Heart right ventricle (tissue), 16 donors: ENCODE results near the gene PLEKHG3. TPM values are rescaled to one million over a fixed set of nuclear protein-coding genes. Genes with fewer than 3 reads are reported as not detected.

Experiments used
- ATAC-seq, 8 donors: fragments of 200-7000 bp; cut with Tn5 transposase; one replicate each; pipeline ENCODE4 v1.9.1; 2020; ENCODE audit warnings: mild to moderate bottlenecking in 8 of 8, moderate library complexity in 8 of 8, moderate number of reproducible peaks in 1 of 8
- DNase-seq, 2 donors: peaks; one replicate each; pipeline ENCODE4 v3.0.0-alpha.2; 2020
- H3K27ac ChIP-seq, 10 donors: fragments of 200-600 bp; sonication (generic) in 2 of 10; one replicate each; pipeline versions ENCODE4 v1.5.0 to v1.8.0; 2020 to 2022; ENCODE audit warnings: mild to moderate bottlenecking in 3 of 10
- H3K27me3 ChIP-seq, 7 donors: fragments of 200-600 bp; one replicate each; pipeline ENCODE4 v1.8.0; 2021 to 2022; ENCODE audit warnings: mild to moderate bottlenecking in 2 of 7
- H3K36me3 ChIP-seq, 9 donors: fragments of 200-600 bp; sonication (generic) in 1 of 9; one replicate each; pipeline versions ENCODE4 v1.5.0 to v1.8.0; 2020 to 2022; ENCODE audit warnings: mild to moderate bottlenecking in 2 of 9
- H3K4me1 ChIP-seq, 9 donors: fragments of 200-600 bp; sonication (generic) in 1 of 9; one replicate each; pipeline versions ENCODE4 v1.5.0 to v1.8.0; 2020 to 2022; ENCODE audit warnings: mild to moderate bottlenecking in 4 of 9
- H3K4me3 ChIP-seq, 10 donors: fragments of 200-600 bp; sonication (generic) in 2 of 10; one replicate each; pipeline versions ENCODE4 v1.5.0 to v1.8.0; 2020 to 2022; ENCODE audit warnings: mild to moderate bottlenecking in 7 of 10, moderate library complexity in 2 of 10
- H3K9me3 ChIP-seq, 11 donors: fragments of 200-600 bp in 10 of 11; sonication (generic) in 2 of 11; one replicate each; pipeline versions ENCODE4 v1.5.0 to v1.8.0; 2013 to 2022; ENCODE audit warnings: mild to moderate bottlenecking in 2 of 11, control low read depth in 1 of 11, moderate library complexity in 1 of 11
- CTCF ChIP-seq, 9 donors: fragments of 200-600 bp; sonication (generic) in 2 of 9; IDR thresholded peaks; one replicate each; pipeline versions ENCODE4 v1.5.0 to v1.8.0; 2021 to 2022; ENCODE audit warnings: antibody characterized with exemption in 9 of 9, mild to moderate bottlenecking in 5 of 9, moderate library complexity in 1 of 9
- WGBS, 2 donors: extraction: QIAGEN DNeasy Blood & Tissue Kit; methylation state at CpG; one replicate each; pipeline ENCODE4 v1.1.7; 2013; ENCODE audit warnings: inconsistent platforms in 1 of 2; 5-methylcytosine and 5-hydroxymethylcytosine counted together
- intact Hi-C, 10 donors: fragments of 100-400 bp; cut with DNase I; formaldehyde crosslinking; loops; one replicate each; pipeline versions ENCODE4 v1.11.1 to v1.14.2; 2022
- polyA plus RNA-seq, 2 donors: library from polyadenylated mRNA; stranded (reverse); fragments of 200-250 nt; gene quantifications; one replicate each; pipeline ENCODE4 v1.2.3, GENCODE V29; 2013
- total RNA-seq, 10 donors: library from RNA; stranded (reverse); fragmentation: NEBNext Ultra II Directional in 3 of 10; extraction: Animal tissue kit (Norgen Biotek cat#: 25700) in 3 of 10; gene quantifications; one replicate each; pipeline versions ENCODE4 v1.2.1 to v1.2.4, GENCODE V29; 2021 to 2023
- donor health status: Arrhythmogenic right ventricular cardiomyopathy.
- donor health status: ischemic (EF 13 %, LVEDD 7.1; RV severe dilation, severe dysfunction).
- donor health status: healthy with polysubstance abuse.
- donor health status: DM: no; HTN: yes; CAD: no.
- donor health status: DM: no; HTN: no; CAD: no.
- donor health status: ischemic (EF 25% LVEDD 6.9; RV normal size, moderate dysfunction).
- donor health status: ischemic (EF 25% LVEDD 5.7; RV mildly dilated, moderate dysfunction).
- donor health status: healthy.
- donor health status: DM: yes; HTN: yes; CAD: no.
- donor health status: Ischemic cardiomyopathy.
- donor health status: ischemic (EF 35%, LVEDD 5.7; RV mildly dilated, moderate dysfunction).
- donor health status: nonischemic (EF 11% LVEDD 7.7; RV severe dilation, severe dysfunction).
- donor health status: DM: yes; HTN: yes; CAD: no.
- donor health status: PGD.
- donor health status: ischemic (EF 29% LVEDD 5.4; RV normal size, mild dysfunction).
- donor health status: nonischemic (EF 23%, LVEDD 6.1; RV moderate dilation, normal function).

Gene PLEKHG3
- total and polyA plus RNA-seq, 12 donors, result 5.0 to 25.5 (median 15.4) TPM

- Histone ChIP-seq H3K9me3 (no peaks in the 10 kb centered on the region), H3K4me1 (peaks cover 4 to 41% (median 21%) of the 10 kb centered on the region in 9 donors), H3K27me3 (no peaks in the 10 kb centered on the region), H3K27ac (no peak overlapping the region), H3K4me3 (no peak overlapping the region), H3K36me3 (peaks cover 0 to 68% (median 28%) of the 10 kb centered on the region in 9 donors)
- no peak for TF ChIP-seq CTCF (IDR thresholded peaks at IDR 0.05)
- intact Hi-C loops, result no loop called here
- 94 to 95% methylated on average over 12 of the region's 12 CpGs for WGBS, 2 donors
- DNase-seq, result no peak
- ATAC-seq, result no peak
These were observed 26.5 kb downstream of the PLEKHG3 start for GRCh38 chr14:64730681-64731080.

GRCh38 chr14:64731141-64731581 lies 26.9 kb downstream of the PLEKHG3 start:
- peaks cover under 1 to 37% (median 16%) of the 10 kb centered on the region in 9 donors for H3K4me1 ChIP-seq
- TF ChIP-seq CTCF (IDR thresholded peaks at IDR 0.05), result no peak
- H3K4me3 ChIP-seq, result no peak overlapping the region
- peaks cover 0 to 73% (median 30%) of the 10 kb centered on the region in 9 donors for H3K36me3 ChIP-seq
- H3K27me3 ChIP-seq, result no peaks in the 10 kb centered on the region
- intact Hi-C loops, result no loop called here
- H3K27ac ChIP-seq, result no peak overlapping the region
- DNase-seq, result no peak
- 96 to 99% methylated on average over 14 to 15 of the region's 15 CpGs for WGBS, 2 donors
- ATAC-seq, result no peak
- no peaks in the 10 kb centered on the region for H3K9me3 ChIP-seq

GRCh38 chr14:64732066-64732465 lies 27.8 kb downstream of the PLEKHG3 start:
- H3K4me3 ChIP-seq, result no peak overlapping the region
- TF ChIP-seq CTCF (IDR thresholded peaks at IDR 0.05), result no peak
- DNase-seq (no peak), ATAC-seq (no peak)
- intact Hi-C loops, result no loop called here
- H3K27ac ChIP-seq, result no peak overlapping the region
- H3K27me3 ChIP-seq, result no peaks in the 10 kb centered on the region
- peaks cover 0 to 81% (median 32%) of the 10 kb centered on the region in 9 donors for H3K36me3 ChIP-seq
- WGBS, 2 donors, result 96% methylated on average over 4 of the region's 4 CpGs
- H3K4me1 ChIP-seq, result peaks cover 0 to 33% (median 11%) of the 10 kb centered on the region in 9 donors
- H3K9me3 ChIP-seq, result no peaks in the 10 kb centered on the region

- Histone ChIP-seq H3K27ac (no peak overlapping the region), H3K4me3 (no peak overlapping the region), H3K36me3 (peaks cover 0 to 84% (median 30%) of the 10 kb centered on the region in 9 donors), H3K27me3 (no peaks in the 10 kb centered on the region), H3K9me3 (no peaks in the 10 kb centered on the region), H3K4me1 (peaks cover 0 to 33% (median 11%) of the 10 kb centered on the region in 9 donors)
- no peak for DNase-seq
- intact Hi-C loops, result no loop called here
- ATAC-seq, result no peak
- TF ChIP-seq CTCF (IDR thresholded peaks at IDR 0.05), result no peak
- 95 to 96% methylated on average over 14 of the region's 14 CpGs for WGBS, 2 donors
These were observed 28.4 kb downstream of the PLEKHG3 start for GRCh38 chr14:64732536-64733120.
